AG10803 (cell line): Measurements from ENCODE around the gene GTF3C1.

Source experiments
- DNase-seq: peaks from one replicate; pipeline ENCODE4 v3.0.0; 2010; ENCODE audit warnings: low read depth
- H3K4me3 ChIP-seq: 2 replicates; pipeline ENCODE4 v1.5.1; 2011; ENCODE audit warnings: mild to moderate bottlenecking, low read length, control low read depth
- TF ChIP-seq, protein P1 (sequence below): conservative IDR thresholded peaks from 2 replicates; pipeline ENCODE4 v1.5.1; 2011; ENCODE audit warnings: mild to moderate bottlenecking, low read length, control low read depth, inconsistent platforms

The GTF3C1 gene

DNA sequence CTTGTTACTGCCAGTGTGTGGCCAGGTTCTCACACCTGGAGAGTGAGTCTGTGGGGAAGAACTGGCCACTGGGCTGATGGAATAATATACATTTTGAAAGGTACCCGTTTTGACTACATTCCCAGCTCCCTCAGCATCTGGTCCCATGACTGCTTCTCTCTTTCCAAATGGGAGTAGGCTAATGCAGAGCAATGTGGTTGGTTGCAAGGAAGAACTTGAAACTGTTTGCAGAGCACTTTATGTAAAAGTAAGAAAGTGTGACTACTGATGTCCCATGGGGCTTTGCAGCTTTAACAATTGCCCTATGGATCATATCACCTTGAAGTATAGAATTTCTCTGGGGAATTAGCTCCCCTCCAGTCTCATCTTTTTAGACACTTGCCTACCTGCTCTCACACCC is 9.2 kb upstream of the GTF3C1 start:
- TF ChIP-seq, protein P1, sequence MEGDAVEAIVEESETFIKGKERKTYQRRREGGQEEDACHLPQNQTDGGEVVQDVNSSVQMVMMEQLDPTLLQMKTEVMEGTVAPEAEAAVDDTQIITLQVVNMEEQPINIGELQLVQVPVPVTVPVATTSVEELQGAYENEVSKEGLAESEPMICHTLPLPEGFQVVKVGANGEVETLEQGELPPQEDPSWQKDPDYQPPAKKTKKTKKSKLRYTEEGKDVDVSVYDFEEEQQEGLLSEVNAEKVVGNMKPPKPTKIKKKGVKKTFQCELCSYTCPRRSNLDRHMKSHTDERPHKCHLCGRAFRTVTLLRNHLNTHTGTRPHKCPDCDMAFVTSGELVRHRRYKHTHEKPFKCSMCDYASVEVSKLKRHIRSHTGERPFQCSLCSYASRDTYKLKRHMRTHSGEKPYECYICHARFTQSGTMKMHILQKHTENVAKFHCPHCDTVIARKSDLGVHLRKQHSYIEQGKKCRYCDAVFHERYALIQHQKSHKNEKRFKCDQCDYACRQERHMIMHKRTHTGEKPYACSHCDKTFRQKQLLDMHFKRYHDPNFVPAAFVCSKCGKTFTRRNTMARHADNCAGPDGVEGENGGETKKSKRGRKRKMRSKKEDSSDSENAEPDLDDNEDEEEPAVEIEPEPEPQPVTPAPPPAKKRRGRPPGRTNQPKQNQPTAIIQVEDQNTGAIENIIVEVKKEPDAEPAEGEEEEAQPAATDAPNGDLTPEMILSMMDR = no peak

DNA sequence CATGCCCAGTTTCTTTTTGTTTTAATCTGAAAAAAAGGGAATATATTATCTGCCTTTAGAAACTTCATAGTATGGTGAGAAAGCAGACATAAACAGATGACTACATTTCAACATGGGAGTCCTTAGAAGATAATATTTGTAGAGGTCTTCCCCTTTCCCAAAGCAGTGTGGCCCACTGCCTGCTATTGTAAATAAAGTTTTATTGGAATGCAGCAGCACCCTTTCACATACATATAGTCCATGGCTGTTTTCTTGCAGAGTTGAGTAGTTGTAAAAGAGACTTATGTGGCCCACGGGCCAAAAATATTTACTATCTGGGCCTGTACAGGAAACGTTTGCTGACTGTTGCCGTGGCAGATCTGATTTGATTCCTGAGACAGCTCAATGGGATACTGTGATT is 8.7 kb upstream of the GTF3C1 start:
- no peak for DNase-seq
- H3K4me3 ChIP-seq = no peak overlapping the region
- TF ChIP-seq, protein P1 = no peak

More for the DNA sequence above, 9.2 kb upstream of the GTF3C1 start:
- DNase-seq = no peak
- H3K4me3 ChIP-seq = no peak overlapping the region

DNA sequence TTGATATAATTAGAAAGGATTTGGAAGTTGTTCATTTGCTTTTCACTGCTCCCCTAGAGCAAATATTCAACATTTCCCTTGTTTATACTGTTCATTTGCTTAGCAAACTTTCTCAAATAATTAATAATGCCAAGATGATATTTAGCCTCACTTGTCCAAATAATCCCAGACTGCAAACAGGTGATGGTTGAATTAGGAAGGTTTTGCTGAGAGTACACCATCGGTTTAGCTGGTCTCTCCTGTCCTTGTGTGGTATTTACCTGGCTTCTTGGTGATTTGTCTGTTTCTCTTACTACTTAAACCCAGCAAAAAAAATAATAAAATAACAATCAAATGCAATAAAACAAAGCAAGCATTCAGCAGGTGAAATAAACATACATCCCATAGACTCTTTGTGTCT is 6.8 kb upstream of the GTF3C1 start:
- no peak overlapping the region for H3K4me3 ChIP-seq
- TF ChIP-seq, protein P1 = no peak
- DNase-seq = no peak

DNA sequence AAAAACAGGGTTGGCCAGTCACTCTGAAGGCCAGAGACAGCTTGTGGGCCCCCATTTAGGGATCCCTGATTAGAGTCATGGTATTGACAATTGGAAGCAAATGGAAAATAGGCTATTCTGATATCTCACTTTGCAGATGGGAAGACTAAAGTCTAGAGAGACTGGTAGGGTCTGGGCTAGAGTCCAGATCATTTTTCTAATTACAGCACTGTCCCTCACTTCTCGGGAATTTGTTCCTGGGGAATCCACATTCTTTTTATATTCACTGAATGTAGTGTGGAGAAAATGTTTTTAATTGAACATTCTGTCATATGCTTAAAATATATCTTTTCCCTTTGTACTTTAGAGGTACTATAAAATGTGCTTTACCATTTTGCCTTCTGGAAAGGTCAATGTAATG is 1.3 kb upstream of the GTF3C1 start:
- TF ChIP-seq, protein P1 = no peak
- H3K4me3 ChIP-seq = peak overlapping the region; percentile 100
- DNase-seq = peak; percentile 24

DNA sequence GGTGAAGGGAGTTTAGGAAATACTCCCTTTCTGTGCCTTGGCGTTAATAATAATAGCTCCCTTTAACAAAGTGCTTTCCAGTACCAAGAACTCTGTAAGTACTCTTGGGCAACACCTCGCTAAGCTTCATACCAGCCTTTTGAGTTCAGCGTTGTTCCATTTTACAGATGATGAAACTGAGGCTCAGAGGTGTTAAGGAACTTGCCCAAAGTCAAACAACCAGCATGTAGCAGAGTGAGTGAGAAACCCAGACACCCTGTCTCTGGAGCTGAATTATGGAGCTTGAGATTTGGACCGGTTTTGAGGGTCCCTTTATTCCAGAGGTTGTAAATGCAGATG is 838 bp upstream of the GTF3C1 start:
- H3K4me3 ChIP-seq = peak overlapping the region; percentile 100
- TF ChIP-seq, protein P1 = no peak
- peak; percentile 12 for DNase-seq

DNA sequence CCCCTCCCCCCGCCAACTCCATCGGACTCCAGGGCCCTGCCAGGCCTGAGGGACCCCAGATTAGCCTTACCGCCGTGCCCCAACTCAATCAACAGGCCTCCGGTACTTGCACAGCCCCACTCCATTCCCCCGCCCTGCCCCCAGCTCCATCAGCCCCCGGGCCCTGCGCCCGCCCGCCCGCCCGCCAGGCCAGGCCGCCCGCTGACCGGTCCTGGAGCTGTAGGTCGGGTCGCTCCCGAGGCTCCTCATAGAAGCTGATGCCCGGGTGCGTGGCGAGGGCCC is 308 bp downstream of the GTF3C1 start:
- peak overlapping the region; percentile 87 for H3K4me3 ChIP-seq
- DNase-seq = no peak
- TF ChIP-seq, protein P1 = no peak

DNA sequence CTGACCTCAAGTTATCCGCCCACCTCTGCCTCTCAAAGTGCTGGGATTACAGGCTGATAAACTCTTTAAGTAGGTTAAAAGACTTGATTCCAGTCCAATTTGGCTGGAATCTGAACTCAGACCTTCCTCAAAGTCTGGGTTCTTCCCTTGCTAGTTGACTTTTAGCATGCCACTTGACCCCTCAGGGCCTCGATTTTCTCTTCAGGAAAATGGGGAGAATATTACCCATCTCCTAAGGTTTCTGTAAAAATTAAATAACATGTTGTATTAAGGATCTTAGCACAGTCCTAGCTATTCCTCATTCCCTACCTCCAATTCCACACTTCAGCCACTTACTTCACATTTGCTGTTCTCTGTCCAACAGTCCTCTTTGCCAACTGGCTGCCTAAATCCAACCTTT is 1.9 kb downstream of the GTF3C1 start:
- H3K4me3 ChIP-seq = no peak overlapping the region
- TF ChIP-seq, protein P1 = no peak
- no peak for DNase-seq
